Activated CD8-positive, alpha-beta memory T cell treated with anti-CD3 and anti-CD28 coated beads, Interleukin-2, amount 10 ng/mL, durations not matched to agents 7 days and 5 days (primary cell): Measurements from ENCODE around the gene FCER2. TPM values are rescaled to one million over a fixed set of nuclear protein-coding genes. Genes with fewer than 3 reads are reported as not detected.

ENCODE experiments used
- ATAC-seq: fragments of 150-1000 bp; cut with Tn5 transposase; one replicate; pipeline ENCODE4 v1.10.0; 2021; ENCODE audit warnings: moderate library complexity
- CTCF ChIA-PET: fragments of 350-600 bp; sonication (Branson Sonifier 250); formaldehyde crosslinking; loops from one replicate; lab custom pipeline; 2021; ENCODE audit warnings: antibody characterized with exemption; lab: Charles Lee
- DNase-seq: peaks from one replicate; pipeline ENCODE4 v3.0.0-alpha.2; 2020
- H3K27ac Mint-ChIP-seq: one replicate; pipeline ENCODE4 v1.8.0; 2021; ENCODE audit warnings: mild to moderate bottlenecking, mixed read lengths
- H3K27me3 Mint-ChIP-seq: one replicate; pipeline ENCODE4 v1.8.0; 2021; ENCODE audit warnings: mixed read lengths
- H3K36me3 Mint-ChIP-seq: one replicate; pipeline ENCODE4 v1.8.0; 2021; ENCODE audit warnings: mild to moderate bottlenecking, mixed read lengths
- H3K4me1 Mint-ChIP-seq: one replicate; pipeline ENCODE4 v1.8.0; 2021; ENCODE audit warnings: mixed read lengths
- H3K4me3 Mint-ChIP-seq: one replicate; pipeline ENCODE4 v1.8.0; 2021; ENCODE audit warnings: mild to moderate bottlenecking, moderate library complexity, mixed read lengths
- H3K9me3 Mint-ChIP-seq: one replicate; pipeline ENCODE4 v1.8.0; 2022; ENCODE audit warnings: low read depth, mixed read lengths
- total RNA-seq, 2 experiments: library from RNA; stranded (reverse); gene quantifications; one replicate each; pipeline ENCODE4 v1.2.3, GENCODE V29; 2021

The FCER2 gene
- total RNA-seq, 2 experiments from 2014 or later, result 0.23 TPM; not detected in 1

DNA sequence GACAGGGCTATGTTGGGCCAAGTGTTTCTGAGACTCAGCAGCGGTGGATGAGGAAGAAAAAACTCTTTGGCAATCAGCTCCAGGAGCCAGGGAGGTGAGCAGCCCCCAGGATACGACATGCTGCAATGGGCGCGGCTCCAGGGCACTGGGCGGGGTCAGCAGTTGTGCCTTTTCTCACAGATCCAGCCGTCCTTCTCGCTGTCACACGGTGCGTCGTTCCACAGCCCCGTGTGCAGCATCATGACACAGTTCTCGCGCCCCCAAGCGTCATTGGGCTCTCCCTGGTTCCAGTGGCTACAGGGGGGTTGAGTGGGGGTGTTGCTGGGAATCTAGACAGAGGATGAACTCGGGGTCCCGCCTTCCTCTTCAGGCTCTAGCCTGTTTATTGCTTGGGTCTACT, 27.3 kb upstream of the FCER2 start:
- Mint-ChIP-seq H3K4me3 (no peak overlapping the region), H3K27me3 (peaks cover 38% of the 10 kb centered on the region), H3K4me1 (no peaks in the 10 kb centered on the region), H3K36me3 (no peaks in the 10 kb centered on the region), H3K27ac (no peak overlapping the region), H3K9me3 (no peaks in the 10 kb centered on the region)
- DNase-seq, result no peak
- no peak for ATAC-seq
- CTCF ChIA-PET, result interaction anchor here (1.5 kb wide), 1 partner anchor 48 kb away, joined by 3 read pairs; the partner anchor contains the start of gene TRAPPC5

DNA sequence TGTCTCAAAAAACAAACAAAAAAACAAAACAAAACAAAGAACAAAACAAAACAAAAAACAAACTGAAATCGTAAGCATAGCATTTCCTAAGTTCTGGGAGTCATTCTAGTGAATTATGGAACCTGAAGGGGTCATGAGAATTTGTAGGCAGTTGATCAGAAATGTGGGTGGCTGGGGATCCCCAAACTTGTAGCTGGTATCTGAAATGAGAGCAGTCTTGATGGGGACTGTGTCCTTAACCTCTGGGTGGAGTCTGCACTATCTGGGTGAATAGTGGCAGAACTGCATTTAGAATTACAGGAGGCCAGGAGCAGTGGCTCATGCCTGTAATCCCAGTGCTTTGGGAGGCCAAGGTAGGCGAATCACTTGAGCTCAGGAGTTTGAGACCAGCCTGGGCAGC, 23.9 kb upstream of the FCER2 start:
- CTCF ChIA-PET, result interaction anchor here (0.6 kb wide), 1 partner anchor 11 kb away, joined by 3 read pairs; no protein-coding TSS in a partner anchor

DNA sequence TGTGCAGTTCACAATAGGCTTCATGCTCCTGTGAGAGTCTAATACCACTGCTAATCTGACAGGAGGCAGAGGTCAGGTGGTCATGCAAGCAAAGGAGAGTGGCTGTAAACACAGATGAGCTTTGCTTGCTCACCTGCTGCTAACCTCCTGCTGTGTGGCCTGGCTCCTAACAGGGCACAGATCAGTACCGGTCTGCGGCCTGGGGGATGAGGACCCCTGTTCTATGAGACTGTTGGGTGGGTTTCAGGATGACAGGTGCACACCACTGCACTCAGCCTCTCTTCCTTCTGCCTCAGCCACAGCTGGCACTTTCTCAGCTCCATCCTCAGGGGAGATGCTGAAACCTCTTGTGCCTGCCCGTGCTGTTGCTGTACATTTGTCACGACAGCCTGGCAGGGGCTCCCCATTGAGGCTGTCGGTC, 20.3 kb upstream of the FCER2 start:
- ATAC-seq (no peak), DNase-seq (no peak)
- Mint-ChIP-seq H3K4me1 (peaks cover 4% of the 10 kb centered on the region), H3K4me3 (no peak overlapping the region), H3K9me3 (no peaks in the 10 kb centered on the region), H3K36me3 (no peaks in the 10 kb centered on the region), H3K27ac (no peak overlapping the region), H3K27me3 (peaks cover under 1% of the 10 kb centered on the region)
- CTCF ChIA-PET, result no interaction called here

More for the DNA sequence above, 23.9 kb upstream of the FCER2 start:
- peaks cover 29% of the 10 kb centered on the region for H3K27me3 Mint-ChIP-seq
- no peak overlapping the region for H3K27ac Mint-ChIP-seq
- ATAC-seq (no peak), DNase-seq (no peak)
- no peak overlapping the region for H3K4me3 Mint-ChIP-seq
- H3K36me3 Mint-ChIP-seq, result no peaks in the 10 kb centered on the region
- no peaks in the 10 kb centered on the region for H3K9me3 Mint-ChIP-seq
- no peaks in the 10 kb centered on the region for H3K4me1 Mint-ChIP-seq

DNA sequence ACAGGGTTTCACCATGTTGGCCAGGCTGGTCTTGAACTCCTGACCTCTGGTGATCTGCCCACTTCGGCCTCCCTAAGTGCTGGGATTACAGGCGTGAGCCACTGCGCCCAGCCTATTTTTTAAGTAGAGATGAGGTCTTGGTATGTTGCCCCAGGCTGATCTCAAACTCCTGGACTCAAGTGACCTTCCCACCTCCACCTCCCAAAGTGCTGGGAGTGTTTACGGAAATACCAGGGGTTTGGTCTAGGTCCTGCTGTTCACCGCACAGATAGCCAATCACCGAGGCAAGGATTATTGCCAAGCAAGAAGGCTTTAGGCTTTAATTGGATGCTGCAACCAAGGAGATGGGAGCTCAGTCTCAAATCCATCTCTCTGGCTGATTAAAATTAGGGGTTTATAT, 18.4 kb upstream of the FCER2 start:
- Mint-ChIP-seq H3K9me3 (peaks cover 4% of the 10 kb centered on the region), H3K4me3 (no peak overlapping the region), H3K36me3 (no peaks in the 10 kb centered on the region), H3K27ac (no peak overlapping the region), H3K4me1 (peaks cover 4% of the 10 kb centered on the region), H3K27me3 (no peaks in the 10 kb centered on the region)
- DNase-seq (no peak), ATAC-seq (no peak)
- CTCF ChIA-PET, result no interaction called here

DNA sequence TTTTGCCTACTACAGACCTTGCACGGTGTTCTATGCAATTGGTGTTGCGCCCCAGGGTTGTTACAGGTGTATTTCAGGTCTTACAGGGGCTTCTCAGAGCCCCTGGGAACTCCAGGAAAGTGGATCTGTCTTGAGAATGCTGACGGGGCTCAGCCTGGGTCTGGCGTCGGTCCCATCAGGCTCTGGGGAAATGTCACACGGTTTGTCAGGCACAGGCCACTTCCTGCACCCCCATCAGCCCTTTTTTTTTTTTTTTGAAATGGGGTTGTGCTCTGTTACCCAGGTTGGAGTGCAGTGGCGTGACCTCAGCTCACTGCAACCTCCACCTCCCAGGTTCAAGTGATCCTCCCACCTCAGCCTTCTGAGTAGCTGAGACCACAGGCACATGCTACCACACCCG, 16.7 kb upstream of the FCER2 start:
- ATAC-seq (no peak), DNase-seq (no peak)
- no peak overlapping the region for H3K4me3 Mint-ChIP-seq
- CTCF ChIA-PET, result no interaction called here
- H3K4me1 Mint-ChIP-seq, result peaks cover 8% of the 10 kb centered on the region
- no peaks in the 10 kb centered on the region for H3K27me3 Mint-ChIP-seq
- H3K9me3 Mint-ChIP-seq, result peaks cover 4% of the 10 kb centered on the region
- H3K27ac Mint-ChIP-seq, result no peak overlapping the region
- H3K36me3 Mint-ChIP-seq, result no peaks in the 10 kb centered on the region

DNA sequence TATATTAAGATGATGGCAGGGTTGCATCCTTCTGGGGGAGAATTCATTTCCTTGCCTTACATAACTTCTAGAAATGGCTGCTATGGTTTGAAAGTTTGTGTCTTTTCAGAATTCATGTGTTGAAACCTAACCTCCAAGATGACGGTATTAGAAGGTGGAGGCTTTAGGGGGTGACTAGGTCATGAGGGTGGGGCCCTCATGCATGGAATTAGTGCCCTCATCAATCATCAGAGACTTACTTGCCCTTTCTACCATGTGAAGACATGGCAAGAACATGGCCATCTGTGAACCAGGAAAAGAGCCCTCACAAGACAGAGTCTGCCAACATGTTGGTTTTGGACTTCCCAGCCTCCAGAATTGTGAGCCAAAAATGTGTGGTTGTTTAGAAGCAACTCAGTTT, 14.8 kb upstream of the FCER2 start:
- Mint-ChIP-seq H3K27ac (no peak overlapping the region), H3K36me3 (no peaks in the 10 kb centered on the region), H3K4me3 (no peak overlapping the region), H3K9me3 (peaks cover 4% of the 10 kb centered on the region), H3K4me1 (peaks cover 8% of the 10 kb centered on the region), H3K27me3 (no peaks in the 10 kb centered on the region)
- no peak for ATAC-seq
- no peak for DNase-seq
- CTCF ChIA-PET, result no interaction called here

DNA sequence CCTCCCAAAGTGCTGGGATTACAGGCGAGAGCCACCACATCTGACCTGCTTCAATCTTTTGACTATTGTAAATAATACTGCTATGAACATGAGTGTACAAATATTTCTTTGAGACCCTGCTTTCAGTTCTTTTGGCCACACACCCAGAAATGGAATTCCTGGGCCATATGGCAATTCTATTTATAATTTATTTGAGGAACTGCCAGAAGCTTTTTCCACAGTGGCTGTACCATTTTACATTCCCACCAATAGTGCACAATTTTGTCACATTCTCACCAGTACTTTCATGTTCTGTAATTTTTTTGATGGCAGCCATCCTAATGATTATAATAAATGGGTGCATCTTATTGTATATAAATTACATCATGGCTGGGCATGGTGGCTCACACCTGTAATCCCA, 13.7 kb upstream of the FCER2 start:
- H3K4me1 Mint-ChIP-seq, result peaks cover 8% of the 10 kb centered on the region
- H3K4me3 Mint-ChIP-seq, result no peak overlapping the region
- no peak for DNase-seq
- no peak for ATAC-seq
- H3K27ac Mint-ChIP-seq, result no peak overlapping the region
- no peaks in the 10 kb centered on the region for H3K27me3 Mint-ChIP-seq
- CTCF ChIA-PET, result no interaction called here
- H3K9me3 Mint-ChIP-seq, result peaks cover 4% of the 10 kb centered on the region
- no peaks in the 10 kb centered on the region for H3K36me3 Mint-ChIP-seq

DNA sequence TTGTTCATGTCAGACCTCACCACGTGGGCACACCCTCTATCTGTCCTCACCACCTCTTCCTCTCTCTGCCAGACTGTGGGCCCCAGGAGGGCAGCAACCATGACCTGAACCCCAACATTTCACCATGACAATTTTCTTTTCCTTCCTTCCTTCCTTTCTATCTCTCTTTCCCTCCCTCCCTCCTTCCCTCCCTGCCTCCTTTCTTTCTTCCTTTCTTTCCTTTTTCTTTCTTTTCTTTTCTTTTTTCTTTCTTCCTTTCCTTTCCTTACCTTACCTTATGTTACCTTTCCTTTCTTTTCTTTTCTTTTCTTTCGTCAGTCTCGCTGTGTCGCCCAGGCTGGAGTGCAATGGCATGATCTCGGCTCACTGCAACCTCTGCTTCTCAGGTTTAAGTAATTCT, 8.7 kb upstream of the FCER2 start:
- no peak overlapping the region for H3K4me3 Mint-ChIP-seq
- CTCF ChIA-PET, result no interaction called here
- peaks cover 11% of the 10 kb centered on the region for H3K27me3 Mint-ChIP-seq
- DNase-seq, result no peak
- no peaks in the 10 kb centered on the region for H3K36me3 Mint-ChIP-seq
- H3K4me1 Mint-ChIP-seq, result peaks cover 19% of the 10 kb centered on the region
- no peaks in the 10 kb centered on the region for H3K9me3 Mint-ChIP-seq
- no peak overlapping the region for H3K27ac Mint-ChIP-seq
- ATAC-seq, result no peak

DNA sequence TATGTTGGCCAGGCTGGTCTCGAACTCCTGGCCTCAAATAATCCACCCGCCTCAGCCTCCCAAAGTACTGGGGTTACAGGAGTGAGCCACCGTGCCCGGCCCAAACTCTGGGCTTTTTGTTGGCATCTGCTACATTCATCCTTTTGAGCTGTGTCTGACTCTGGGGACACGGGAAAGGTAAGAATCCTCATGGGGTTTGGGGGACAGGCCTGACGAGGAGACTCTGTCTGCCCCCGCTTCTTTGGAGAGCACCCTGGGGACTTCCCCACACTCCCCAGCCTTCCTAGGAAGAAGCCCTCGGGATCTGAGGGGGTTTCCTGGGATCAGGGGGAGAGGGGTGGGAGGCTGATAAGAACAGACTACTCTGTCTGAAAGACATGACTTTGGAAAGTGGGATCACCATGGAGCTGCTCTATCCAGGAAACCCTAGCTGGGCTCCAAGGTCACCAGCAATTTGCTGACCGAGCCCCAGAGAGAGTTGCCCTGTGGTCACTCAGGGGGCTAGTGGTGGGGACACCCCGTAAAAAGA, 8.1 kb upstream of the FCER2 start:
- ATAC-seq, result no peak
- Mint-ChIP-seq H3K4me1 (peaks cover 23% of the 10 kb centered on the region), H3K36me3 (no peaks in the 10 kb centered on the region), H3K27me3 (peaks cover 11% of the 10 kb centered on the region), H3K4me3 (no peak overlapping the region), H3K27ac (no peak overlapping the region), H3K9me3 (no peaks in the 10 kb centered on the region)
- DNase-seq, result no peak
- CTCF ChIA-PET, result no interaction called here

DNA sequence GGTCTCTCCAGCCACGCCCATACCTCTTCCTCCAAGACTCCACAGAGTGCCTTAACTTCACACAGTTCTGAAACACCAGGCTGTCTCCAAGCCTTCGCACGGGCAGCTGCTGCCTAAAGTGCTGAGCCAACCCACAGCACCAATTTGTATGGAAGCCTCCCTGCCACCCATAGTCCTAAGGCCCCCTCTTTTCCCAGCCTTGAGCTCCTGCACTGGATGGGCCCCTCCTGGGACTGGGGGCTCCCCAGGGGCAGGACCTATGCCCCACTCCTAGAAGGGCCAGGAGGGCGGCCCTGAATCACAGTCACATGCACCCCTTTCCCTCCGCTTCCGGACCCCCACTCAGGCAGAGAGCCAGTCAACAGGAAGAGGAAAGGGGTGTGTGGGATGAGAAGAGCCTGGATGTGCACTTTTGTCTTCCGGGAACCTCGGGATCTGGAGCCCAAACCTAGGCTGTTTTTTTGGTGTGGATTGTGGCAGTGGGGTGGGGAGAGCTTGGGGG, 5.1 kb upstream of the FCER2 start:
- Mint-ChIP-seq H3K4me1 (peaks cover 19% of the 10 kb centered on the region), H3K36me3 (no peaks in the 10 kb centered on the region), H3K4me3 (no peak overlapping the region), H3K27ac (no peak overlapping the region), H3K27me3 (peaks cover 13% of the 10 kb centered on the region), H3K9me3 (no peaks in the 10 kb centered on the region)
- ATAC-seq, result no peak
- CTCF ChIA-PET, result interaction anchor here (0.8 kb wide), 1 partner anchor 26 kb away, joined by 5 read pairs; the partner anchor contains the start of gene TRAPPC5
- DNase-seq, result no peak

DNA sequence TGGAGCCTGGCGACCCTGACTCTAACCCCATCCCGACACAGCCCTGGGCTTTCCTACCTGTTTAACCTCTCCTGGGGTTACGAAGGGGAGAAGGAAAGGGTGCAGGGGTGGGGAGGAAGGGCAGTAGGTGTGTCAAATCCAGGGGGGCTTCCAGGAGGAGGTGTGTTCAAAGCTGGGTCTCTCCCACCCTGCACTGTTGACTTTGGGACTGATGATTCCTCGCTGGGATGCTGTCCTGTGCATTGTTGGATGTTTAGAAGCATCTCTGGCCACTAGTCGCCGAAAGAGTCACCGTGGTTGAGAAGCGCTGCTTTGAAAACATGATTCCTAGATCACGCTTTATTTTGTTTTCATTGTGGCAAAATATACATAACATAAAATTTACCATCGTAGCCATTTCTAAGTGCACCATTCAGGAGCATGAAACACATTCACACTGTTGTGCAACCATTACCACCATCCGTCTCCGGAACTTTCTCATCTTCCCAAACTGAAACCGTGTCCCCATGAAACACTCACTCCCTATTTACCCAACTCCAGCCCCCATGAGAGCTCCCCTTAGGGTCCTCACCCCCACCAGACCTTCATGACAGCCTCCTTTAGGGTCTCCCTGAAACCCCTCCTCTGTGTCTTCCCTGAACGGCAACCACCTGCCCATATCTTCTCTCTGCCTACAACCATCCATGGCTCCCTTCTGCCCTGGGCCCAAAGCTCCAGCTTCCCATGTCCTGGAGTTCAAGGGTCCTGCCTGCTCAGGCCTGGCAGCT, 4.4 kb upstream of the FCER2 start:
- Mint-ChIP-seq H3K4me3 (peak overlapping the region; percentile 49), H3K27ac (no peak overlapping the region), H3K27me3 (peaks cover 13% of the 10 kb centered on the region), H3K9me3 (no peaks in the 10 kb centered on the region), H3K4me1 (peaks cover 19% of the 10 kb centered on the region), H3K36me3 (no peaks in the 10 kb centered on the region)
- DNase-seq (no peak), ATAC-seq (no peak)
- CTCF ChIA-PET, result interaction anchor here (1.3 kb wide), 1 partner anchor 26 kb away, joined by 8 read pairs; the partner anchor contains the start of gene TRAPPC5

DNA sequence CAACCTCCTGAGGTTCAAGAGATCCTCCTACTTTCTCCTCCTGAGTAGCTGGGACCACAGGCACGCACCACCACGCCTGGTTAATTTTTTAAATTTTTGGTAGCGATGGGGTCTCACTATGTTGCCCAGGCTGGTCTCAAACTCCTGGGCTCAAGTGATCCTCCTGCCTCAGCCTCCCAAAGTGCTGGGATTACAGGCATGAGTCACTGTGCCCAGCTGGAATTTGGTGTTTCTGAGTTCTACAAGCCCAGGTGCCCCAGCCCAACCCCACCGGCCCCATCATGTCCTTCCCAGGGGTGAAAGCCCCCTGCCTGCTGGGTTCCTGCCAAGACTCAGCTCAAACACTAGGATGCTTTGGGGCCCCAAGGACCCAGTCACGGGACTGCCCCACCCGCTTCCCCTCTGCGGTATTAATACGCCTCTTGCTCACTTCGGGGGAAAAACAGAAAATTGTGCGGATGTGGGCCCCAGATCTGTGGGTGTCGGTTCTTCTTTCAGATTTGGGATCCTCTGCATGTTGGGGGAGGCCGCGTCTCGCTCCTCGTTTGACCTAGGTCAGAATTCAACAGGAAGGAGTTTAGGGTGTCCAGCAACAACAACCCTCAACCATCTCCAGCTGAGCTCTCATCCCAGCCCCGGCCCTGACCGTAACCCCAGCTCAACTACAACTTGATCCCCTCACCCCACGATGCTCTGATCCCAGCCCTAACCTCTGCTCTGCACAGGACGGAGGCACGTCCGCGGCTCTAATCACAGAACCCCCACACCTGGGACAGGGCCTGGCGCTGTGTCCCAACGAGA, 3.7 kb upstream of the FCER2 start:
- CTCF ChIA-PET, result interaction anchor here (1.3 kb wide), 1 partner anchor 25 kb away, joined by 8 read pairs; the partner anchor contains the start of gene TRAPPC5
- no peaks in the 10 kb centered on the region for H3K36me3 Mint-ChIP-seq
- no peaks in the 10 kb centered on the region for H3K9me3 Mint-ChIP-seq
- H3K27ac Mint-ChIP-seq, result peak overlapping the region; percentile 83
- DNase-seq (peak; percentile 87), ATAC-seq (peak; percentile 89)
- peak overlapping the region; percentile 49 for H3K4me3 Mint-ChIP-seq
- H3K4me1 Mint-ChIP-seq, result peaks cover 19% of the 10 kb centered on the region
- peaks cover 13% of the 10 kb centered on the region for H3K27me3 Mint-ChIP-seq
